CD4-positive, CD25-positive, alpha-beta regulatory T cell (primary cell): ENCODE results near the gene DND1. TPM values are rescaled to one million over a fixed set of nuclear protein-coding genes. Genes with fewer than 3 reads are reported as not detected.
A peak's percentile ranks its signal among the peaks of the same experiment; 100 is the strongest.
"Not testable (repeated sequence)": the region's sequence is repeated elsewhere in the genome, so short reads cannot be mapped to it uniquely, and the experiment has no call there.

Experiments
- ATAC-seq, 2 donors: fragments of 150-1000 bp; cut with Tn5 transposase; one replicate each; pipeline ENCODE4 v1.10.0; 2021; ENCODE audit warnings: low read depth in 2 of 2, moderate number of reproducible peaks in 2 of 2, moderate library complexity in 1 of 2
- DNase-seq, 3 donors: peaks; one replicate each; pipeline versions ENCODE4 v3.0.0 to v3.0.0-alpha.2; 2012 to 2022; ENCODE audit warnings: mixed read lengths in 1 of 3
- H3K27ac ChIP-seq: one replicate; pipeline ENCODE4 v1.7.0; 2013; ENCODE audit warnings: mild to moderate bottlenecking, low read length; ENCODE audit not compliant: insufficient read depth, poor library complexity, severe bottlenecking
- H3K27me3 ChIP-seq: one replicate; pipeline ENCODE4 v1.7.0; 2013; ENCODE audit warnings: low read length; ENCODE audit not compliant: control insufficient read depth, insufficient read depth
- H3K36me3 ChIP-seq: one replicate; pipeline ENCODE4 v1.7.0; 2013; ENCODE audit warnings: mild to moderate bottlenecking, low read length, moderate library complexity; ENCODE audit not compliant: control insufficient read depth, insufficient read depth
- H3K4me1 ChIP-seq: 2 replicates; pipeline ENCODE4 v1.7.0; 2013; ENCODE audit warnings: mild to moderate bottlenecking, low read length; ENCODE audit not compliant: insufficient read depth, control insufficient read depth, poor library complexity, severe bottlenecking
- H3K4me3 ChIP-seq: one replicate; pipeline ENCODE4 v1.7.0; 2013; ENCODE audit warnings: low read depth, mild to moderate bottlenecking, low read length, moderate library complexity
- H3K9me3 ChIP-seq, 2 experiments: 1 replicate in 1 of 2; 2 replicates in 1 of 2; pipeline ENCODE4 v1.7.0; 2013; ENCODE audit warnings: low read length in 2 of 2, mild to moderate bottlenecking in 1 of 2, moderate library complexity in 1 of 2; ENCODE audit not compliant: control insufficient read depth in 2 of 2
- H3K27ac Mint-ChIP-seq, 3 donors: one replicate each; pipeline ENCODE4 v1.8.0; 2020 to 2022; ENCODE audit warnings: mild to moderate bottlenecking in 3 of 3, mixed read lengths in 3 of 3, moderate library complexity in 2 of 3
- H3K27me3 Mint-ChIP-seq: one replicate; pipeline ENCODE4 v1.8.0; 2022; ENCODE audit warnings: mild to moderate bottlenecking, mixed read lengths
- H3K36me3 Mint-ChIP-seq: one replicate; pipeline ENCODE4 v1.8.0; 2020; ENCODE audit warnings: mixed read lengths
- H3K4me1 Mint-ChIP-seq, 4 donors: one replicate each; pipeline ENCODE4 v1.8.0; 2020 to 2022; ENCODE audit warnings: mixed read lengths in 4 of 4, mild to moderate bottlenecking in 1 of 4
- H3K4me3 Mint-ChIP-seq, 4 donors: one replicate each; pipeline ENCODE4 v1.8.0; 2020 to 2022; ENCODE audit warnings: mild to moderate bottlenecking in 4 of 4, mixed read lengths in 4 of 4, moderate library complexity in 3 of 4
- H3K9me3 Mint-ChIP-seq, 7 donors: one replicate each; pipeline ENCODE4 v1.8.0; 2020 to 2022; ENCODE audit warnings: mixed read lengths in 7 of 7, mild to moderate bottlenecking in 3 of 7, moderate library complexity in 2 of 7
- polyA plus RNA-seq, 4 donors: library from polyadenylated mRNA; unstranded; fragments of 300-500 nt; fragmentation: Illumina TruSeq; gene quantifications; one replicate each; pipeline ENCODE4 v1.2.3, GENCODE V29; 2021
- total RNA-seq: library from RNA; stranded (reverse); gene quantifications from one replicate; pipeline ENCODE4 v1.2.3, GENCODE V29; 2022

DND1 gene
- total RNA-seq (2.1 TPM), polyA plus RNA-seq (not detected)

DNA sequence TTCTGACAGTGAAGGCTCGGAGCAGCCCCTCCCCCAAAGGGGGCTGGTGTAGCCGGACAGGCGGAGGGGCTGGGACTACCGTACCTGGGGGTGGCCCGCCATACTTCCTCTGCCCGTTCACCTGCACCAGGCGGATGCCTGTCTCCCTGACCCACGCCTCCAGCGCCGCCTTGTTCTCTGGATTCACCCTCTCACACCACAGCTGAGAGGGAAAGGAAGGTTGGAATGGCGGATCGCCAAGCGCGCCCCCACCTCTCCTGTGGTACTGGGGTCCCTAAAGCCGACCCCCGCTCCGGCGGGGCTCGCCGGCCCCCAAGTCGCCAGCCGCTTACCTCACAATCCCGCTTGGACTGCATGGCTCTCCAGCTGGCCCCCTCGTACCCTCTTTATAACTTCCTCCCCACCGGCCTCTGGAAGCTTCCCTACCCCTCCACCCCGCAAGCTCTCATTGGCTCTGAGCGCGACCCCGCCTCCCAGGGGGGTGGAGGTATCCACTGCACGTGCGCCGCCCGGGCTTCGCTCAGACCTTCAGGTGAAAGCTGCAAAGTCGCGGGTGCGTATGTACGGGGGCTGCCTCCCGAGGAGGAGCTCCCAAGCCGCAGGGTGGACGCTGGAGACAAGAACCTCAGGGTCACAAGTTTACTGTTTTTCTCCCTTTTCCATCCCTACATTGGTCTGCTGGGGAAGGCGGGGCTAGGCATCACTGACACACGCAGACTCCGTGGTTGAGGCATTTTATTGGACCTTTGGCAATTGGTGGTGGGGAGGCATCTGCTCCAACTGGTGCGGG, at the start of gene DND1:
TSS of gene DND1 (minus strand) at position 390 of the 790 bp plus-strand sequence. CDS start at position 356, 34 bp downstream.
- Histone ChIP-seq H3K27ac (no peak within 1 kb of the TSS), H3K27me3 (no peaks in the 10 kb centered on the region), H3K4me3 (no peak within 1 kb of the TSS), H3K9me3 (no peaks in the 10 kb centered on the region), H3K36me3 (peaks cover 73% of the 10 kb centered on the region), H3K4me1 (no peaks in the 10 kb centered on the region)
- Mint-ChIP-seq H3K36me3 (peaks cover 35% of the 10 kb centered on the region), H3K27ac (peak within 1 kb of the TSS in 1 of 3 donors; percentile 38), H3K27me3 (no peaks in the 10 kb centered on the region), H3K9me3 (no peaks in the 10 kb centered on the region), H3K4me3 (peak within 1 kb of the TSS in 1 of 4 donors; percentile 54), H3K4me1 (peaks cover 0 to 5% (median 0%) of the 10 kb centered on the region in 4 donors)
- ATAC-seq, result no peak
- DNase-seq, result no peak

GRCh38 chr5:140721395-140721794, 48.0 kb upstream of the DND1 start:
- H3K4me3 ChIP-seq, H3K4me3 Mint-ChIP-seq, H3K27ac ChIP-seq, DNase-seq, H3K36me3 Mint-ChIP-seq, ATAC-seq, H3K27me3 ChIP-seq, H3K27ac Mint-ChIP-seq, H3K9me3 ChIP-seq, H3K36me3 ChIP-seq, H3K9me3 Mint-ChIP-seq, H3K4me1 ChIP-seq: not testable (repeated sequence)
- peaks cover 31% of the 10 kb centered on the region for H3K27me3 Mint-ChIP-seq
- H3K4me1 Mint-ChIP-seq, result peaks cover 3 to 23% (median 15%) of the 10 kb centered on the region in 4 donors

- H3K4me3 Mint-ChIP-seq, H3K4me1 ChIP-seq, H3K9me3 Mint-ChIP-seq, ATAC-seq, H3K27ac ChIP-seq, H3K9me3 ChIP-seq, H3K4me3 ChIP-seq, H3K36me3 ChIP-seq, DNase-seq, H3K27me3 ChIP-seq, H3K36me3 Mint-ChIP-seq: not testable (repeated sequence)
- Mint-ChIP-seq H3K27ac (peak overlapping the region in 1 of 3 donors; percentile 22), H3K4me1 (peaks cover 0 to 16% (median 12%) of the 10 kb centered on the region in 4 donors), H3K27me3 (peaks cover 24% of the 10 kb centered on the region)
Measured at GRCh38 chr5:140720738-140721137, 47.4 kb upstream of the DND1 start.

DNA sequence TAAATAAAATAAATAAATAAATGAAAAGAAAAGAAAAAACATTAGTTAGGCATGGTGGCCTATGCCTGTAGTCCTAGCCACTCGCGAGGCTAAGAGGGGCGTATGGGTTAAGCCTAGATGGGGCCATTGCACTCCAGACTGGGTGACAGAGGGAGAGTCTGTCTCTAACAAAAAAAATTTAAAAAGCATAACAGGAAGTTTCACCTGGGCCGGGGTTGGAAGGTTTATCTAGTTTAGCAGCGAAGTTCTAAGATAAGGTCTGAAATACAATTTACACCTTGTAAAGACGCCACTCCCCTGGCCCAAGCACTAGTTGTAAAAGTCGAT, 44.9 kb upstream of the DND1 start:
- Mint-ChIP-seq H3K4me1 (peaks cover 0 to 17% (median 11%) of the 10 kb centered on the region in 4 donors), H3K27me3 (peaks cover 9% of the 10 kb centered on the region), H3K36me3 (no peaks in the 10 kb centered on the region), H3K4me3 (peak overlapping the region in 2 of 4 donors; percentile 8 to 88), H3K27ac (peak overlapping the region in 2 of 3 donors; percentile 57 to 83), H3K9me3 (no peaks in the 10 kb centered on the region)
- Histone ChIP-seq H3K9me3 (no peaks in the 10 kb centered on the region), H3K27me3 (no peaks in the 10 kb centered on the region), H3K27ac (no peak overlapping the region), H3K4me1 (no peaks in the 10 kb centered on the region), H3K4me3 (no peak overlapping the region), H3K36me3 (no peaks in the 10 kb centered on the region)
- no peak for ATAC-seq
- DNase-seq, result peak in 1 of 3 donors; percentile 31

GRCh38 chr5:140716238-140716637, 42.9 kb upstream of the DND1 start:
- H3K27me3 Mint-ChIP-seq, H3K4me3 Mint-ChIP-seq, H3K36me3 ChIP-seq, H3K9me3 Mint-ChIP-seq, DNase-seq, H3K4me1 ChIP-seq, H3K36me3 Mint-ChIP-seq, H3K27me3 ChIP-seq, ATAC-seq, H3K27ac Mint-ChIP-seq, H3K27ac ChIP-seq, H3K4me3 ChIP-seq, H3K9me3 ChIP-seq: not testable (repeated sequence)
- H3K4me1 Mint-ChIP-seq, result peaks cover 6 to 28% (median 21%) of the 10 kb centered on the region in 4 donors

DNA sequence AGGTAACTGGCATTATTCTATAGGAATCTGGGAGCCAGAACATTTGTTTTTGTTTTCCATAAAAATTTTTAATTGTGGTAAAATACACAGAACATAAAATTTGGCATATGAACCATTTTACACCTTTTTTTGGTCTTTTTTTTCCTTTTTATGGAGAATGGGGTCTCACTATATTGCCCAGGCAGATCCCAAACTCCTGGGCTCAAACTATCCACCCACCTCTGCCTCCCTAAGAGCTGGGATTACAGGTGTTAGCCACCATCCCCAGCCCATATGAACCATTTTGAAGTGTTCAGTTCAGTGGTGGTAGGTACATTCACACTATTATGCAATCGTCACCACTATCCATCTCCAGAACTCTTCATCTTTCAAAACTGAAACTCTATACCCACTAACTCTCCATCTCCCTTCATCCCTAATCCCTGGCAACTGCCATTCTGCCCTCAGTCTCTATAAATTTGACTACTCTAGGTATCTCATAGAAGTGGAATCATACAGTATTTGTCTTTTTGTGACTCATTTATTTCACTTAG, 40.3 kb upstream of the DND1 start:
- H3K27me3 ChIP-seq, result no peaks in the 10 kb centered on the region
- no peaks in the 10 kb centered on the region for H3K36me3 ChIP-seq
- no peaks in the 10 kb centered on the region for H3K4me1 ChIP-seq
- peaks cover 6% of the 10 kb centered on the region for H3K36me3 Mint-ChIP-seq
- peaks cover 16 to 47% (median 25%) of the 10 kb centered on the region in 4 donors for H3K4me1 Mint-ChIP-seq
- H3K4me3 Mint-ChIP-seq, result peak overlapping the region in 2 of 4 donors; percentile 30 to 88
- ATAC-seq, result no peak
- no peaks in the 10 kb centered on the region for H3K9me3 ChIP-seq
- H3K27ac Mint-ChIP-seq, result no peak overlapping the region
- no peak for DNase-seq
- peaks cover 10% of the 10 kb centered on the region for H3K27me3 Mint-ChIP-seq
- no peak overlapping the region for H3K4me3 ChIP-seq
- peaks cover 0 to 8% (median 0%) of the 10 kb centered on the region in 7 donors for H3K9me3 Mint-ChIP-seq
- no peak overlapping the region for H3K27ac ChIP-seq

GRCh38 chr5:140711794-140712193, 38.4 kb upstream of the DND1 start:
- Mint-ChIP-seq H3K4me1 (peaks cover 16 to 36% (median 23%) of the 10 kb centered on the region in 4 donors), H3K27ac (peak overlapping the region; percentile 97 to 100 (median 99)), H3K36me3 (peaks cover 6% of the 10 kb centered on the region), H3K27me3 (peaks cover 10% of the 10 kb centered on the region), H3K9me3 (peaks cover 0 to 8% (median 0%) of the 10 kb centered on the region in 7 donors), H3K4me3 (peak overlapping the region; percentile 94 to 100 (median 98))
- ATAC-seq, result no peak
- H3K4me3 ChIP-seq, result peak overlapping the region; percentile 93
- no peaks in the 10 kb centered on the region for H3K27me3 ChIP-seq
- H3K9me3 ChIP-seq, result no peaks in the 10 kb centered on the region
- peak overlapping the region; percentile 96 for H3K27ac ChIP-seq
- H3K36me3 ChIP-seq, result no peaks in the 10 kb centered on the region
- H3K4me1 ChIP-seq, result no peaks in the 10 kb centered on the region
- no peak for DNase-seq
